Epithelial cell of esophagus (primary cell): ENCODE measurements around the gene ARHGAP28.

Source experiments
- DNase-seq: peaks from one replicate; pipeline ENCODE4 v3.0.0; 2010; ENCODE audit warnings: low read depth
- H3K4me3 ChIP-seq: 2 replicates; pipeline ENCODE4 v1.5.1; 2011; ENCODE audit warnings: mild to moderate bottlenecking, low read length, control low read depth
- CTCF ChIP-seq: IDR thresholded peaks from 2 replicates; pipeline ENCODE4 v1.5.1; 2011; ENCODE audit warnings: low read depth, mild to moderate bottlenecking, low read length, control low read depth, inconsistent platforms; ENCODE audit not compliant: insufficient read depth; ENCODE audit errors: missing control alignments

Gene ARHGAP28

GRCh38 chr18:6744816-6745455 lies 15.4 kb downstream of the ARHGAP28 start:
- H3K4me3 ChIP-seq = no peak overlapping the region
- DNase-seq = no peak
- TF ChIP-seq CTCF = no peak

GRCh38 chr18:6745504-6746031 lies 16.1 kb downstream of the ARHGAP28 start:
- no peak overlapping the region for H3K4me3 ChIP-seq
- no peak for TF ChIP-seq CTCF

GRCh38 chr18:6746386-6746960 lies 17.0 kb downstream of the ARHGAP28 start:
- no peak for TF ChIP-seq CTCF
- H3K4me3 ChIP-seq = no peak overlapping the region
- no peak for DNase-seq

More at GRCh38 chr18:6745504-6746031, 16.1 kb downstream of the ARHGAP28 start:
- no peak for DNase-seq

- peak; percentile 66 for DNase-seq
- no peak for TF ChIP-seq CTCF
- no peak overlapping the region for H3K4me3 ChIP-seq
Observed at GRCh38 chr18:6747646-6748045, 18.1 kb downstream of the ARHGAP28 start.

- no peak overlapping the region for H3K4me3 ChIP-seq
- no peak for DNase-seq
- TF ChIP-seq CTCF = no peak
Observed at GRCh38 chr18:6748241-6748640, 18.7 kb downstream of the ARHGAP28 start.

GRCh38 chr18:6750411-6750810 lies 20.9 kb downstream of the ARHGAP28 start:
- TF ChIP-seq CTCF = no peak
- no peak overlapping the region for H3K4me3 ChIP-seq
- no peak for DNase-seq
